MCF 10A (cell line): ENCODE results near the gene TKT. TPM values are rescaled to one million over a fixed set of nuclear protein-coding genes. Genes with fewer than 3 reads are reported as not detected.
"Not testable (repeated sequence)": the region's sequence is repeated elsewhere in the genome, so short reads cannot be mapped to it uniquely, and the experiment has no call there.

Experiments
- BruUV-seq: library from RNA; stranded (reverse); fragments of 400-500 nt; replicated peaks from 2 replicates; lab custom pipeline; 2021; lab: Mats Ljungman, UMichigan
- CTCF ChIA-PET: fragments of 300-600 bp; sonication (Branson Sonifier 250); formaldehyde crosslinking; extraction: SDS; loops from one replicate; lab custom pipeline; 2021; ENCODE audit warnings: antibody characterized with exemption, inconsistent platforms; lab: Yijun Ruan, JAX
- POLR2A ChIA-PET: fragments of 300-600, 350-650 bp; sonication (Branson Sonifier 250); formaldehyde crosslinking; extraction: SDS; loops from one replicate; lab custom pipeline; 2020; ENCODE audit warnings: antibody characterized with exemption, inconsistent platforms; lab: Yijun Ruan, JAX
- DNase-seq: peaks from one replicate; pipeline ENCODE4 v3.0.0-alpha.2; 2018; ENCODE audit not compliant: unreplicated experiment
- H3K27ac Mint-ChIP-seq: one replicate; pipeline ENCODE4 v1.8.0; 2022; ENCODE audit warnings: mild to moderate bottlenecking, low read depth, mixed read lengths; ENCODE audit not compliant: unreplicated experiment
- H3K27me3 Mint-ChIP-seq: one replicate; pipeline ENCODE4 v1.8.0; 2022; ENCODE audit warnings: mixed read lengths; ENCODE audit not compliant: insufficient read depth, unreplicated experiment
- H3K36me3 Mint-ChIP-seq: one replicate; pipeline ENCODE4 v1.8.0; 2022; ENCODE audit warnings: mild to moderate bottlenecking, moderate library complexity, mixed read lengths; ENCODE audit not compliant: insufficient read depth, unreplicated experiment
- H3K4me1 Mint-ChIP-seq: one replicate; pipeline ENCODE4 v1.8.0; 2022; ENCODE audit warnings: mixed read lengths; ENCODE audit not compliant: insufficient read depth, unreplicated experiment
- H3K4me3 Mint-ChIP-seq: one replicate; pipeline ENCODE4 v1.8.0; 2022; ENCODE audit warnings: mild to moderate bottlenecking, moderate library complexity, mixed read lengths; ENCODE audit not compliant: unreplicated experiment
- H3K9me3 Mint-ChIP-seq: one replicate; pipeline ENCODE4 v1.8.0; 2022; ENCODE audit warnings: mixed read lengths; ENCODE audit not compliant: unreplicated experiment
- CTCF ChIP-seq: fragments of 200-600 bp; IDR thresholded peaks from one replicate; pipeline ENCODE4 v1.8.0; 2022; ENCODE audit warnings: antibody characterized with exemption, mild to moderate bottlenecking; ENCODE audit not compliant: unreplicated experiment
- intact Hi-C: fragments of 100-400 bp; cut with micrococcal nuclease; formaldehyde crosslinking; loops from 2 replicates; pipeline ENCODE4 v1.14.1; 2022
- total RNA-seq: library from RNA; stranded (reverse); gene quantifications from 2 replicates; pipeline ENCODE4 v1.2.3, GENCODE V29; 2022

TKT gene
- total RNA-seq, 1 experiment from 2014 or later, result 326 TPM

GRCh38 chr3:53269888-53270880 lies 14.4 kb upstream of the TKT start:
- no peaks in the 10 kb centered on the region for H3K9me3 Mint-ChIP-seq
- no peak for TF ChIP-seq CTCF
- no peaks in the 10 kb centered on the region for H3K27me3 Mint-ChIP-seq
- H3K4me1 Mint-ChIP-seq, result peaks cover 11% of the 10 kb centered on the region
- ChIA-PET POLR2A (interaction anchor here (0.6 to 5.0 kb wide), 7 partner anchors 9 to 141 kb away, joined by 3 to 62 read pairs (median 4); partner anchors contain the start of genes RFT1 and TKT), CTCF (interaction anchor here (0.6 to 1.3 kb wide), 15 partner anchors 14 to 991 kb away, joined by 3 to 8 read pairs (median 4); partner anchors contain the start of gene RFT1)
- BruUV-seq, result TSS peak; percentile 88
- peak; percentile 100 for DNase-seq
- H3K27ac Mint-ChIP-seq, result peak overlapping the region; percentile 99
- peak overlapping the region; percentile 53 for H3K4me3 Mint-ChIP-seq
- peaks cover 14% of the 10 kb centered on the region for H3K36me3 Mint-ChIP-seq
- intact Hi-C loops, result loop anchor here (1.0 to 2.0 kb wide), 2 partner anchors 31 to 50 kb away; no protein-coding TSS in a partner anchor

GRCh38 chr3:53269193-53269592 lies 13.4 kb upstream of the TKT start:
- BruUV-seq, intact Hi-C loops, H3K4me3 Mint-ChIP-seq, H3K9me3 Mint-ChIP-seq, H3K27me3 Mint-ChIP-seq: not testable (repeated sequence)
- peak overlapping the region; percentile 99 for H3K27ac Mint-ChIP-seq
- H3K36me3 Mint-ChIP-seq, result peaks cover 14% of the 10 kb centered on the region
- peak; percentile 38 for DNase-seq
- peaks cover 11% of the 10 kb centered on the region for H3K4me1 Mint-ChIP-seq
- ChIA-PET POLR2A (interaction anchor here (5.0 kb wide), 1 partner anchor 16 kb away, joined by 62 read pairs; the partner anchor contains the start of gene TKT), CTCF (interaction anchor here (0.6 to 1.1 kb wide), 3 partner anchors 11 to 73 kb away, joined by 3 read pairs; no protein-coding TSS in a partner anchor)

- TF ChIP-seq CTCF, result no peak
- no peaks in the 10 kb centered on the region for H3K27me3 Mint-ChIP-seq
- no peak for DNase-seq
- POLR2A ChIA-PET, result interaction anchor here (1.0 kb wide), 1 partner anchor 14 kb away, joined by 5 read pairs; no protein-coding TSS in a partner anchor
- no TSS peak for BruUV-seq
- intact Hi-C loops, result no loop called here
- H3K4me1 Mint-ChIP-seq, result peaks cover 11% of the 10 kb centered on the region
- peaks cover 14% of the 10 kb centered on the region for H3K36me3 Mint-ChIP-seq
- H3K9me3 Mint-ChIP-seq, result no peaks in the 10 kb centered on the region
- CTCF ChIA-PET, result interaction anchor here (0.6 to 0.9 kb wide), 3 partner anchors 9 to 56 kb away, joined by 3 to 7 read pairs (median 5); no protein-coding TSS in a partner anchor
- H3K4me3 Mint-ChIP-seq, result no peak overlapping the region
- no peak overlapping the region for H3K27ac Mint-ChIP-seq
Observed at GRCh38 chr3:53267766-53268165, 11.9 kb upstream of the TKT start.

GRCh38 chr3:53264718-53265117 lies 8.9 kb upstream of the TKT start:
- no peak for DNase-seq
- no peak for TF ChIP-seq CTCF
- BruUV-seq, result no TSS peak
- peaks cover 8% of the 10 kb centered on the region for H3K36me3 Mint-ChIP-seq
- ChIA-PET CTCF (interaction anchor here (0.5 to 1.3 kb wide), 2 partner anchors 30 to 35 kb away, joined by 3 to 4 read pairs; no protein-coding TSS in a partner anchor), POLR2A (no interaction called here)
- intact Hi-C loops, result no loop called here
- H3K27me3 Mint-ChIP-seq, result no peaks in the 10 kb centered on the region
- H3K27ac Mint-ChIP-seq, result no peak overlapping the region
- H3K9me3 Mint-ChIP-seq, result no peaks in the 10 kb centered on the region
- H3K4me1 Mint-ChIP-seq, result peaks cover 15% of the 10 kb centered on the region
- no peak overlapping the region for H3K4me3 Mint-ChIP-seq
